GM18505 (cell line): ENCODE measurements around the gene IGF2BP3.

Experiments used
- ATAC-seq: cut with Tn5 transposase; IDR thresholded peaks from one replicate; pipeline ENCODE4 v1.9.1; 2021; ENCODE audit not compliant: unreplicated experiment
- POLR2A ChIP-seq: IDR thresholded peaks from 4 replicates; pipeline ENCODE4 v1.6.1; 2011; ENCODE audit warnings: borderline replicate concordance; ENCODE audit not compliant: insufficient read depth, insufficient read length; ENCODE audit errors: extremely low read depth

Gene IGF2BP3

DNA sequence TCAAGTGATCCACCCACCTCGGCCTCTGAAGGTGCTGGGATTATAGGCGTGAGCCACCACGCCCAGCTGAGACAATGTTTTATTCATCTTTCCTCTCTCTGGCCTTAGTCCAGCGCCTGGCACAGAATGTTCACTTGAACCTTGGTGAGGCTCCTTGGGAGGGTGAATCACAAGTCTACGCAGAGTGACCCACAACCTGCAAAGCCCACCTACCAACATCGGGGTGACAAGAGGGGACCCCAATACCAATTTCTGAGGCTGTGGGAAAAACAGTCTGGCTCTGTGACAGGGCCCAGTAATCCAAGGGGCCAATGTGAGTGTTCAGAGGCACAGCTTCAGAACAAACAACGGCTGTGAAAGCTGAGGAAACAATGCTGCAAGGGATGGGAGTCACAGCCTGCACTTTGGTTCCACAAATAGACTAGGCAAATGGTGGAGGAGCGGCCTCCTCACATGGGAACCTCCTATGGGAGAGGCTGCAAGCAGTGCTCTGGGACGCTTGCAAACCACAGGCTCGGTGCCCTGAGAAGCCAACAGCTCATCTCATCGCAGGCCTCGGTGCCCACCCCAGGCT is 176.7 kb downstream of the IGF2BP3 start:
- no peak for TF ChIP-seq POLR2A
- ATAC-seq, result no peak

DNA sequence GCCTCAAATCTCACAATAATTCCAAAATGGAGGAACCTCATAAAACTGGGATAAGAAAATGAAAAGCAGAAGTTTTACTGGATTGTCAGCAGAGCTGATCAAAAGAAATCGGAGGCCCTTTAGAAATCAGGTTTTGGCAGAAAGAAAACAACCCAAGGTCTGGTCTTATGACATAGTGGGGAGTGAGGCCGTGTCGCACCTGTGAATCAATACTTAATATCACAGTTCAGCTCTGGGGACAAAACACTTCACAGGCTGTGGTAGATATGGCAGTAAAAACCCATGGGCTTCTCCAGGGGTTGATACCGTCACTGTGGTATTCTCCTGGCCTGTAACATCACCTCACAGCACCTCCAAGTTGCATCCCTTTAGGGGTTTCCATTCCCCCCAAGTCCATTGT is 177.7 kb downstream of the IGF2BP3 start:
- TF ChIP-seq POLR2A, result no peak
- ATAC-seq, result no peak

DNA sequence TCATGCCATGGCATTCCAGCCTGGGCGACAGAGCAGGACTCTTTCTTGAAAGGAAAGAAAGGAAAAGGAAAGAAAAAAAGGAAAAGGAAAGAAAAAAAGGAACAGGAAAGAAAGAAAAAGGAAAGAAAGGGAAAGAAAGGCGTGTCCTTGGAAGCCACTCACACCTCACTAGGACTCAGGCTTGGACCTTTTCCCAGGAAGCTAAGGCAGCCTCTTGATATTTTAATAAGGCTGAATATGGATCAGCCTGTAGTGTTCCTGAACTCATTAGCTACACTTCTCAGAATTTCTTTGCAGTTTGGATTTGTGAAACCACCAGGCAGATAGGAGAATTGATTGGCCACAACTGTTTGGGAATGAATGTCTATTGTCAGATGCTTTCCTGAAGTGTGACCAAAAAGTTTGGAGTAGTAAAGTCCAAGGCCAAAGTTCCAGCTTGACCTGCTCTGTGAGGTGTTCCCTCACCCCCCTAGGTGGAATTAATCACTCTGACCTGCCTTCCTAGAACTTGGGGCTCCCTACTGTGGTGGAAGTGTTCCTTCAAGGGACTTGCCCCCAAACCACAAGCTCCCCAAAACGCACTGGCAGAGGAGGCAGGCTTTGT is 178.2 kb downstream of the IGF2BP3 start:
- no peak for ATAC-seq
- no peak for TF ChIP-seq POLR2A

DNA sequence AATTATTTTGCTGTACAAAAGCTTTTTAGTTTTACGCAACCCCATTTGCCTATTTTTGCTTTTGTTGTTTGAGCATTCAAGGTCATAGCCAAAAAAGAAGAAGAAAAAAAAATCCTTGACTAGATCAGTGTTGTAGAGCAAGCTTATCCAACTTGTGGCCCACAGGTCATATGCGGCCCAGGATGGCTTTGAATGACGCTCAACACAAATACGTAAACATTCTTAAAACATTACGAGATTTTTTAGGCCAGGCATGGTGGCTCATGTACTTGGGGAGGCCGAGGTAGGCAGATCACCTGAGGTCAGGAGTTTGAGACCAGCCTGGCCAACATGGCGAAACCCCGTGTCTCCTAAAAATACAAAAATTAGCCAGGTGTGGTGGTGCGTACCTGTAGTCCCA is 179.3 kb downstream of the IGF2BP3 start:
- ATAC-seq, result no peak
- TF ChIP-seq POLR2A, result no peak

DNA sequence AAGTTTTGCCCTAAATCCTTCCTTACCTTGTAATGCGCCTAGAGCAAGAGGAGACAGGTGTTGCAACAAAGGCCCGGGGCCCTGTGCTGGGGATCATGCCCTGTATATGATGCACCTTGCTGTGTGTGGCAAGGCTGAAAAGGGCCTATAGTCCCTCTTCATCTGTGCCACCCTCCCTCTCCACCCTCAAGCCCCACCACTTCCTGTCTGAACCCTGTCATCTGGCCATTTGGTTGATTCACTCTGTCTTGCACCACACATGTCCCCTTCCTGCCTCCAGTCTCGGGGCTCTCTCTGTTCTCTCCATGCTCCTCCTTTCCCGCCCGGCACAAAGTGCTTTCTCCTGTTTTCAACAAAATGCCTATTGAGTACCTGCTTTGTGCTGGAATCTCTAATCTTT is 182.7 kb downstream of the IGF2BP3 start:
- TF ChIP-seq POLR2A, result no peak
- no peak for ATAC-seq

GRCh38 chr7:23285657-23286646 is 184.3 kb downstream of the IGF2BP3 start:
- TF ChIP-seq POLR2A, result no peak
- no peak for ATAC-seq

GRCh38 chr7:23284871-23285270 is 185.4 kb downstream of the IGF2BP3 start:
- TF ChIP-seq POLR2A, result no peak
- no peak for ATAC-seq

- no peak for TF ChIP-seq POLR2A
- no peak for ATAC-seq
These were observed 187.2 kb downstream of the IGF2BP3 start for GRCh38 chr7:23283086-23283485.

DNA sequence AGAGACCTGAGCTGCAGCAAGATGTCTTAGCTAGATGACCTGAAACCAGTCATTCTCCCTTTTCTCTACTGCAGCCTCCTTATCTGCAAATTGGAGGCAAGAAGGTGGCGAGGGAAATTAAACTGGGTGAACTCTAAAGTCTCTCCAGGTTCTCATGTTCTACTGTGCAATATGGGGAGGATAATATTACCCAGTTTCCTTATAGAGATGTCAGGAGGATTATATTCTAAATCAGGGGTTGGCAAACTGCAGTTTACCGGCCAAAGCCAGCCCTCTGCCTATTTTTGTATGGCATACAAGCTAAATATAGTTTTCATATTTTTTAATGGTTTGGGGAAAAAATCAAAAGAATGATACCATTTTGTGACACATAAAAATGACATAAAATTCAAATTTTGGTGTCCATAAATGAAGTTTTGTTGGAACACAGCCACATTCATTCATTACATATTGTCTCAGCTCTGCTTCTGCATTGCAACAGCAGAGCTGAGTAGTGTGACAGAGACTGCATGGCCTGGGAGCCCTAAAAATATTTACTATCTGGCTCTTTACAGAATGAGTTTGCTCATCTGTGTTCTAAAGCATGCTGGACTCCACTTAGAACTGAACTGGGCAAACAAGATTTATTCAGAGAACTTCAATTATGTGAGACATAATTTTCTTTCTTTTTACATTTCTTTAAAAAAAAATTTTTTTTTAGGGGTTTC is 190.3 kb downstream of the IGF2BP3 start:
- no peak for ATAC-seq
- TF ChIP-seq POLR2A, result no peak

DNA sequence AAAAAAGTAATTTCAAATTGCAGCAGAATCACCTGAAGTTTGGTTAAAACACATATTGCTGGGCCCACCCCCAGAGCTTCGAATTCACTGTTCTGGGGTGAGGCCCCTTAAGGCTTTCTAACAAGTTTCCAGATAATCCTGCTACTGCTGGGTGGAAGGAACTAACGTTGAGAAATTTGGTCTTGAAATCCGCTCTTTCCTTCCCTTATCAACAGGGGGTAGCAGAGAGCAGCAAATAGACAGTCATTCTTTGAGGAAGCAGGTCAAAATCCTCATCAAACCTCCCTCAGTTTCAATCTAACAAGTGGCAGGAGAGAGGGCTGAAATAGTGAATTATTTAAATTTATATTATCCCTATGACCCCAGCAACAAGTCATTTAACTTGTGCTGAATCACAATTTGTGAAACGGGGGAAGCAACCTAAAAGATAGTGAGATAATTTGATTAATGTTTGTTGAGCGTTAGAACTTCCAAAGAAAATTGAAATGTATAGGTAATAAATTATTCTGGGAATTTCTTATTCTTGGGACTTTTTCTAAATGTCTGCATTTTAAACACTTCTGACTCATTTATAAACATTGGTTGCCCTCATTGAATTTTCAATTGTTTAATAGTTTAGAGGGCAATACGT is 192.8 kb downstream of the IGF2BP3 start:
- no peak for ATAC-seq
- no peak for TF ChIP-seq POLR2A

- no peak for TF ChIP-seq POLR2A
- ATAC-seq, result no peak
These were observed 193.3 kb downstream of the IGF2BP3 start for GRCh38 chr7:23276947-23277346.

DNA sequence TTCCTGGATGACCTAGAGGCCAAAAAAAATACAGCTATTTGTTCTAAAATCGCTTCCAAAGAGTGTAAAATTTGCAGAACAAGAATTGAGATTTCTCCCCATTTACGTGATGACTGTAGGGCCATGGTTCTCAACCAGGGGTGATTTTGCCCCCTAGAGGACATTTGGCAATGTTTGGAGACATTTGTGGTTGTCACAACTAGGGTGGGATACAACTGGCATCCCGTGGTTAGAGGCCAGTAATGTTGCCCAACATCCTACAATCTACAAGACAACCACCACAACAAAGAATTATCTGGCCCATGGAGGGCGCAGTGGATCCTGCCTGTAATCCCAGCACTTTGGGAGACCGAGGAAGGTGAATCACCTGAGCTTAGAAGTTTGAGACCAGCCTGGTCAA is 193.9 kb downstream of the IGF2BP3 start:
- no peak for ATAC-seq
- no peak for TF ChIP-seq POLR2A

DNA sequence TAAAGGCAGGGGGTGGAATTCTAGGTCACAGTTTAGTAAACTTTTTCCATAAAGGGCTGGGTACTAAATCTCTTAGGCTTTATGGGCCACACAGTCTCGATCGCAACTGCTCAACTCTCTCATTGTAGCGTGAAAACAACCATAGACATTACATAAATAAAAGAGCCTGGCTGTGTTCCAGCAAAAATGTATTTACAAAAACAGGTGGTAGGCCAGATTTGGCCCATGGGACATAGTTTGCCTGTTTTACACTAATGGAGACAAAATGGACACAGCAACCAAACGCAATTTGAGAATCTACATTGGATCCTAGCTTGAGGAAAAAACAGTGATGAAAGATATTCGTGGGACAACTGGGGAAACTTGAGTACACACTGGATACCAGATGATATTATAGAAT is 194.4 kb downstream of the IGF2BP3 start:
- TF ChIP-seq POLR2A, result no peak
- ATAC-seq, result no peak

GRCh38 chr7:23273141-23273599 is 197.1 kb downstream of the IGF2BP3 start:
- TF ChIP-seq POLR2A, result peak; percentile 33
- ATAC-seq, result peak; percentile 96

DNA sequence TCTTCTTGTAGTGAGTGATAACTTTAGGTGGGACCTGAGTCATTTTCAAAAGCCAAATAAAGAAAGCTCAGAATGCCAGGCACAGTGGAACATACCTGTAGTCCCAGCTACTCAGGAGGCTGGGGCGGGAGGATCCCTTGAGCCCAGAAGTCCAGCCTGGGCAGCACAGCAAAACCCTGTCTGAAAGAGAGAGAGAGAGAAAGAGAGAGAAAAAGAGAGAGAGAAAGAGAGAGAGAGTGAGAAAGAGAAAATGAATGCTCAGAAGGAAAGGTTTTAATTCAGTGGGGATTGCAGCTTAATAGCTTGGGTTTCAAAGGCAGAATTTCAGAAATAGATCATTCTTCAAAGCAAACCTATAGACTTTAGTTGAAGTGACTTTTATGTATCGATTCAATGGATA is 198.0 kb downstream of the IGF2BP3 start:
- TF ChIP-seq POLR2A, result no peak
- no peak for ATAC-seq
